Measurements from ENCODE around the gene NOP53.
"Not testable (repeated sequence)": the region's sequence is repeated elsewhere in the genome, so short reads cannot be mapped to it uniquely, and the experiment has no call there.

Gene NOP53

GRCh38 chr19:47765523-47766358 lies 20.4 kb downstream of the NOP53 start:
- Histone ChIP-seq H4K20me1 (peaks cover 0 to 31% (median 9%) of the 10 kb centered on the region in 11 experiments; a peak in 11 of 22 replicates), H3K4me1 (peaks cover 0 to 16% (median 8%) of the 10 kb centered on the region in 10 experiments; a peak in 11 of 20 replicates), H3K9ac (peak overlapping the region in 1 of 11 experiments; percentile 32; a peak in 1 of 22 replicates), H3K4me3 (no peak overlapping the region), H3K27me3 (no peaks in the 10 kb centered on the region), H3K9me3 (replicated peaks in 1 of 11) (no peaks in the 10 kb centered on the region), H3K4me2 (peak overlapping the region in 2 of 11 experiments; percentile 12 to 25; a peak in 2 of 22 replicates), H3K27ac (no peak overlapping the region), H3K36me3 (peaks cover 0 to under 1% (median 0%) of the 10 kb centered on the region in 11 experiments; a peak in 1 of 22 replicates)
- no peak for TF ChIP-seq Cebpa-rat (IDR thresholded peaks at IDR 0.05)

- Histone ChIP-seq H3K27me3 (no peaks in the 10 kb centered on the region), H3K36me3 (no peaks in the 10 kb centered on the region), H3K9me3 (replicated peaks in 1 of 11) (no peaks in the 10 kb centered on the region), H4K20me1 (peaks cover 0 to 28% (median 6%) of the 10 kb centered on the region in 11 experiments; a peak in 10 of 22 replicates), H3K4me1 (peaks cover 0 to 16% (median 8%) of the 10 kb centered on the region in 10 experiments; a peak in 11 of 20 replicates), H3K4me3 (no peak overlapping the region), H3K27ac (no peak overlapping the region), H3K4me2 (no peak overlapping the region), H3K9ac (no peak overlapping the region)
- no peak for TF ChIP-seq Cebpa-rat (IDR thresholded peaks at IDR 0.05)
Observed at GRCh38 chr19:47766359-47766620, 20.9 kb downstream of the NOP53 start.

GRCh38 chr19:47766670-47767069 lies 21.3 kb downstream of the NOP53 start:
- H3K9ac ChIP-seq, result no peak overlapping the region
- H4K20me1 ChIP-seq, result peaks cover 0 to 28% (median 6%) of the 10 kb centered on the region in 11 experiments; a peak in 9 of 22 replicates
- H3K9me3 ChIP-seq (replicated peaks in 1 of 11), result no peaks in the 10 kb centered on the region
- no peak for TF ChIP-seq Cebpa-rat (IDR thresholded peaks at IDR 0.05)
- no peaks in the 10 kb centered on the region for H3K27me3 ChIP-seq
- H3K4me3 ChIP-seq, result no peak overlapping the region
- H3K4me2 ChIP-seq, result no peak overlapping the region
- H3K27ac ChIP-seq, result no peak overlapping the region
- H3K36me3 ChIP-seq, result no peaks in the 10 kb centered on the region
- H3K4me1 ChIP-seq, result peaks cover 0 to 16% (median 8%) of the 10 kb centered on the region in 10 experiments; a peak in 11 of 20 replicates

- no peak overlapping the region for H3K27ac ChIP-seq
- no peak overlapping the region for H3K9ac ChIP-seq
- peaks cover 0 to 16% (median 8%) of the 10 kb centered on the region in 10 experiments; a peak in 11 of 20 replicates for H3K4me1 ChIP-seq
- no peaks in the 10 kb centered on the region for H3K9me3 ChIP-seq (replicated peaks in 1 of 11)
- no peaks in the 10 kb centered on the region for H3K36me3 ChIP-seq
- no peak overlapping the region for H3K4me2 ChIP-seq
- peaks cover 0 to 28% (median 6%) of the 10 kb centered on the region in 11 experiments; a peak in 9 of 22 replicates for H4K20me1 ChIP-seq
- no peak overlapping the region for H3K4me3 ChIP-seq
- no peaks in the 10 kb centered on the region for H3K27me3 ChIP-seq
- no peak for TF ChIP-seq Cebpa-rat (IDR thresholded peaks at IDR 0.05)
Observed at GRCh38 chr19:47767349-47767748, 22.0 kb downstream of the NOP53 start.

- H3K27me3 ChIP-seq, result no peaks in the 10 kb centered on the region
- no peak overlapping the region for H3K9ac ChIP-seq
- H3K27ac ChIP-seq, result no peak overlapping the region
- peaks cover 0 to 20% (median 0%) of the 10 kb centered on the region in 11 experiments; a peak in 7 of 22 replicates for H4K20me1 ChIP-seq
- no peaks in the 10 kb centered on the region for H3K9me3 ChIP-seq (replicated peaks in 1 of 11)
- TF ChIP-seq Cebpa-rat (IDR thresholded peaks at IDR 0.05), result no peak
- H3K4me3 ChIP-seq, result no peak overlapping the region
- peaks cover 0 to 16% (median 8%) of the 10 kb centered on the region in 10 experiments; a peak in 11 of 20 replicates for H3K4me1 ChIP-seq
- no peaks in the 10 kb centered on the region for H3K36me3 ChIP-seq
- H3K4me2 ChIP-seq, result no peak overlapping the region
Observed at GRCh38 chr19:47768604-47769003, 23.3 kb downstream of the NOP53 start.

GRCh38 chr19:47769534-47769933 lies 24.2 kb downstream of the NOP53 start:
- no peak for TF ChIP-seq Cebpa-rat (IDR thresholded peaks at IDR 0.05)
- no peaks in the 10 kb centered on the region for H3K27me3 ChIP-seq
- no peaks in the 10 kb centered on the region for H3K36me3 ChIP-seq

GRCh38 chr19:47771291-47771690 lies 25.9 kb downstream of the NOP53 start:
- H3K36me3 ChIP-seq; H3K27ac ChIP-seq; H4K20me1 ChIP-seq; H3K9ac ChIP-seq; H3K9me3 ChIP-seq (replicated peaks in 1 of 11); H3K27me3 ChIP-seq; H3K4me2 ChIP-seq; H3K4me1 ChIP-seq; H3K4me3 ChIP-seq: not testable (repeated sequence)

More at GRCh38 chr19:47769534-47769933, 24.2 kb downstream of the NOP53 start:
- H3K4me2 ChIP-seq, result no peak overlapping the region
- no peak overlapping the region for H3K27ac ChIP-seq
- peaks cover 0 to 15% (median 8%) of the 10 kb centered on the region in 10 experiments; a peak in 11 of 20 replicates for H3K4me1 ChIP-seq
- H3K9ac ChIP-seq, result no peak overlapping the region
- no peaks in the 10 kb centered on the region for H3K9me3 ChIP-seq (replicated peaks in 1 of 11)
- no peak overlapping the region for H3K4me3 ChIP-seq
- H4K20me1 ChIP-seq, result peaks cover 0 to 20% (median 0%) of the 10 kb centered on the region in 11 experiments; a peak in 7 of 22 replicates

- Histone ChIP-seq H4K20me1 (peaks cover 0 to 23% (median 4%) of the 10 kb centered on the region in 11 experiments; a peak in 9 of 22 replicates), H3K27me3 (no peaks in the 10 kb centered on the region), H3K4me2 (no peak overlapping the region), H3K9me3 (replicated peaks in 1 of 11) (no peaks in the 10 kb centered on the region), H3K36me3 (peaks cover 3 to 14% (median 11%) of the 10 kb centered on the region in 11 experiments; a peak in 20 of 22 replicates), H3K27ac (no peak overlapping the region), H3K9ac (no peak overlapping the region), H3K4me3 (no peak overlapping the region), H3K4me1 (peaks cover 15 to 27% (median 21%) of the 10 kb centered on the region in 10 experiments)
- TF ChIP-seq Cebpa-rat (IDR thresholded peaks at IDR 0.05), result no peak
Observed at GRCh38 chr19:47776568-47776967, 31.2 kb downstream of the NOP53 start.

- peak overlapping the region in 10 of 11 experiments; percentile 92 to 99 (median 98); a peak in 13 of 22 replicates for H3K27ac ChIP-seq
- peaks cover 11 to 23% (median 19%) of the 10 kb centered on the region in 11 experiments; a peak in 21 of 22 replicates for H3K36me3 ChIP-seq
- peak overlapping the region; percentile 84 to 97 (median 92) for H3K4me2 ChIP-seq
- H4K20me1 ChIP-seq, result peaks cover 0 to 32% (median 5%) of the 10 kb centered on the region in 11 experiments; a peak in 9 of 22 replicates
- not testable (repeated sequence) for H3K9me3 ChIP-seq (replicated peaks in 1 of 11); H3K27me3 ChIP-seq
- H3K9ac ChIP-seq, result peak overlapping the region; percentile 90 to 99 (median 96); a peak in 20 of 22 replicates
- peak overlapping the region; percentile 80 to 96 (median 90) for H3K4me3 ChIP-seq
- peaks cover 15 to 27% (median 21%) of the 10 kb centered on the region in 10 experiments for H3K4me1 ChIP-seq
Observed at GRCh38 chr19:47777245-47778048, 32.1 kb downstream of the NOP53 start.

Measured in BLaER1 treated with 17β-estradiol and CSF1 and Interleukin-3, amounts not matched to agents 10 nM and 100 nM (cell line).